Activated CD8-positive, alpha-beta memory T cell treated with anti-CD3 and anti-CD28 coated beads, Interleukin-2, amount 10 ng/mL, durations not matched to agents 7 days and 5 days (primary cell): Measurements from ENCODE around the gene UVSSA. TPM values are rescaled to one million over a fixed set of nuclear protein-coding genes. Genes with fewer than 3 reads are reported as not detected.
A peak's percentile ranks its signal among the peaks of the same experiment; 100 is the strongest.

Experiments
- ATAC-seq: fragments of 150-1000 bp; cut with Tn5 transposase; one replicate; pipeline ENCODE4 v1.10.0; 2021; ENCODE audit warnings: moderate library complexity
- CTCF ChIA-PET: fragments of 350-600 bp; sonication (Branson Sonifier 250); formaldehyde crosslinking; loops from one replicate; lab custom pipeline; 2021; ENCODE audit warnings: antibody characterized with exemption; lab: Charles Lee
- DNase-seq: peaks from one replicate; pipeline ENCODE4 v3.0.0-alpha.2; 2020
- H3K27ac Mint-ChIP-seq: one replicate; pipeline ENCODE4 v1.8.0; 2021; ENCODE audit warnings: mild to moderate bottlenecking, mixed read lengths
- H3K27me3 Mint-ChIP-seq: one replicate; pipeline ENCODE4 v1.8.0; 2021; ENCODE audit warnings: mixed read lengths
- H3K36me3 Mint-ChIP-seq: one replicate; pipeline ENCODE4 v1.8.0; 2021; ENCODE audit warnings: mild to moderate bottlenecking, mixed read lengths
- H3K4me1 Mint-ChIP-seq: one replicate; pipeline ENCODE4 v1.8.0; 2021; ENCODE audit warnings: mixed read lengths
- H3K4me3 Mint-ChIP-seq: one replicate; pipeline ENCODE4 v1.8.0; 2021; ENCODE audit warnings: mild to moderate bottlenecking, moderate library complexity, mixed read lengths
- H3K9me3 Mint-ChIP-seq: one replicate; pipeline ENCODE4 v1.8.0; 2022; ENCODE audit warnings: low read depth, mixed read lengths
- total RNA-seq, 2 experiments: library from RNA; stranded (reverse); gene quantifications; one replicate each; pipeline ENCODE4 v1.2.3, GENCODE V29; 2021

UVSSA gene
- total RNA-seq, 2 experiments from 2014 or later, result 18.2 to 25.2 TPM

DNA sequence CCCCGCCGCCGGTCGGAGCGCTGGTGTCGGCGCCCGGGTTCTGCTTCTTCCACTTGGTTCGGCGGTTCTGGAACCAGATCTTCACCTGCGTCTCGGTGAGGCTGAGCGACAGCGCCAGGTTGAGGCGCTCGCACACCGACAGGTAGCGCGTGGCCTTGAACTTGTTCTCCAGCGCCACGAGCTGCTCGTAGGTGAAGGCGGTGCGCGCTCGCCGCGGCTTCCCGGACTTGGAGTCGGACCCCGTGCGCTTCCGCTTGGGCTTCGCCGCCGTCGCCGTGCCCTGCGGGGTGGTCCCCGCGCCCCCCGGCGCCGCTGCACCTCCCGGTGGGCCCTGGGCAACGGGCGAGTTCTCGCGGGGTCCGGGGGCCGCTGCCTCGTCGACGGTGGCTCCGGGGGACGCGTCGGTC is 56.2 kb downstream of the UVSSA start:
- Mint-ChIP-seq H3K9me3 (peaks cover 4% of the 10 kb centered on the region), H3K4me1 (no peaks in the 10 kb centered on the region), H3K4me3 (no peak overlapping the region), H3K27me3 (peaks cover 39% of the 10 kb centered on the region), H3K27ac (no peak overlapping the region), H3K36me3 (peaks cover 6% of the 10 kb centered on the region)
- no peak for ATAC-seq
- peak; percentile 14 for DNase-seq
- CTCF ChIA-PET, result no interaction called here

- no peak overlapping the region for H3K27ac Mint-ChIP-seq
- H3K27me3 Mint-ChIP-seq, result peaks cover 46% of the 10 kb centered on the region
- DNase-seq, result peak; percentile 32
- no peak for ATAC-seq
- H3K36me3 Mint-ChIP-seq, result peaks cover 4% of the 10 kb centered on the region
- no peak overlapping the region for H3K4me3 Mint-ChIP-seq
- H3K9me3 Mint-ChIP-seq, result no peaks in the 10 kb centered on the region
- H3K4me1 Mint-ChIP-seq, result no peaks in the 10 kb centered on the region
- CTCF ChIA-PET, result no interaction called here
Measured at GRCh38 chr4:1403591-1404572, 56.9 kb downstream of the UVSSA start.

GRCh38 chr4:1404573-1405253 is 57.7 kb downstream of the UVSSA start:
- CTCF ChIA-PET, result no interaction called here
- peaks cover 52% of the 10 kb centered on the region for H3K27me3 Mint-ChIP-seq
- H3K4me3 Mint-ChIP-seq, result no peak overlapping the region
- ATAC-seq (no peak), DNase-seq (no peak)
- H3K36me3 Mint-ChIP-seq, result peaks cover 4% of the 10 kb centered on the region
- H3K4me1 Mint-ChIP-seq, result no peaks in the 10 kb centered on the region
- H3K9me3 Mint-ChIP-seq, result no peaks in the 10 kb centered on the region
- H3K27ac Mint-ChIP-seq, result no peak overlapping the region

DNA sequence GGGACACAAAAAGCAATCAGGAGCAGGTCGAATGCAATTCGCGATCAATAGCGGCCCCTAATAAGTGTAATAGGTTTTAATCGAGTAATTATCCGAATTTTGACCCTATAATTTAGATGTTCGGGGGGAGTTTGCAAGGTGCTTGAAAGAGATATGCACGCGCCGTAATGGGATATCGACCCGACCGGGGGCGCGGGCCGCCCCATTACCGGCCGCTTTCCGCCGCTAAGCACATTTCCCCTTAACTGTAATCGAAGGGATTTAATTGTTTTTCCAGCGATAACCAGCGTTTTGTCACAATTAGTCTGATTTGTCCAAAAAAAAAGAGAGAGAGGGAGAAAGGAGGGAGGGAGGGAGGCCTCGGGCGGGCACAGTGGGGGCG is 58.2 kb downstream of the UVSSA start:
- H3K36me3 Mint-ChIP-seq, result peaks cover 4% of the 10 kb centered on the region
- DNase-seq, result no peak
- peaks cover 52% of the 10 kb centered on the region for H3K27me3 Mint-ChIP-seq
- H3K4me3 Mint-ChIP-seq, result no peak overlapping the region
- peak overlapping the region; percentile 56 for H3K27ac Mint-ChIP-seq
- no peaks in the 10 kb centered on the region for H3K4me1 Mint-ChIP-seq
- H3K9me3 Mint-ChIP-seq, result no peaks in the 10 kb centered on the region
- no peak for ATAC-seq
- CTCF ChIA-PET, result no interaction called here

GRCh38 chr4:1405636-1406393 is 58.8 kb downstream of the UVSSA start:
- Mint-ChIP-seq H3K27ac (no peak overlapping the region), H3K4me3 (no peak overlapping the region), H3K36me3 (peaks cover 4% of the 10 kb centered on the region), H3K9me3 (no peaks in the 10 kb centered on the region), H3K27me3 (peaks cover 56% of the 10 kb centered on the region), H3K4me1 (no peaks in the 10 kb centered on the region)
- ATAC-seq (no peak), DNase-seq (no peak)
- CTCF ChIA-PET, result no interaction called here

- Mint-ChIP-seq H3K27ac (peak within 1 kb of the TSS; percentile 63), H3K4me3 (no peak within 1 kb of the TSS), H3K36me3 (peaks cover 4% of the 10 kb centered on the region), H3K27me3 (peaks cover 58% of the 10 kb centered on the region), H3K9me3 (no peaks in the 10 kb centered on the region), H3K4me1 (no peaks in the 10 kb centered on the region)
- no peak for ATAC-seq
- CTCF ChIA-PET, result no interaction called here
- DNase-seq, result no peak
Measured at GRCh38 chr4:1406394-1406980, 59.5 kb downstream of the UVSSA start, which contains the start of gene NKX1-1. TSS of gene NKX1-1 (minus strand) at chr4:1406442. CDS start at chr4:1406442, 0 bp downstream.

DNA sequence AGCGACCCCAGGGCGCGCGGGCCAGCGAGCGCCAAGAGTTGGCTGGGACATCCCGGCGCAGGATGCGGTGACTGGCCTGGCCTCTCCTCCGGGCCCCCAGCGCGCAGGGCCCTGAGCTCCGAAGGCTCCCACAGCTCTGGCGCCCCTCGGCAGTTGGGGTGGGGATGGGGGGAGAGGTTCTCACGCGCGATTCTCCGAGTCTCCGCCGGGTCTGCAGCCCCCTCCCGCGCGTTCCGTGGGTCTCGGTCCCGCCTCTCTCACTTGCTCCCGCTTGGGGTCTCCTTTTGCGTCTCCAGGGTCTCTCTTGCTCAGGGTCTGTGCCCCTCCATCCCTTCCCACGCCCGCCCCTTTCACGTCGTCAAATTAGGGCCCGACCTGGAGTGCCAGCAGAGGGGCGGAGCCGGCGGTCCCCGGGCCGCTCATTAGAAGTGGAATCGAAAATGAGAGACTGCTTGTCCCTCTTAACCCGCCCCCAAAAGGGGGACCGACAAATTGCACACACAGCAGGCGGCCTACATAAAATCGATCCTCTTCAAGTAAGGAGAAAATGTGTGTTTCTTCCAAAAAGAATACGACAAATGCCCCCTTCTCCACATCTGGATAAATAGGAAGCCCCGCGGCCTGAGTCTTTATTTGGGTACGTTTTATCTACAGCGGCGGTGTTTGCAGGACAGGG is 60.1 kb downstream of the UVSSA start:
- CTCF ChIA-PET, result no interaction called here
- ATAC-seq, result no peak
- H3K4me1 Mint-ChIP-seq, result no peaks in the 10 kb centered on the region
- H3K36me3 Mint-ChIP-seq, result peaks cover 4% of the 10 kb centered on the region
- H3K4me3 Mint-ChIP-seq, result no peak overlapping the region
- no peaks in the 10 kb centered on the region for H3K9me3 Mint-ChIP-seq
- DNase-seq, result no peak
- peak overlapping the region; percentile 63 for H3K27ac Mint-ChIP-seq
- H3K27me3 Mint-ChIP-seq, result peaks cover 52% of the 10 kb centered on the region

DNA sequence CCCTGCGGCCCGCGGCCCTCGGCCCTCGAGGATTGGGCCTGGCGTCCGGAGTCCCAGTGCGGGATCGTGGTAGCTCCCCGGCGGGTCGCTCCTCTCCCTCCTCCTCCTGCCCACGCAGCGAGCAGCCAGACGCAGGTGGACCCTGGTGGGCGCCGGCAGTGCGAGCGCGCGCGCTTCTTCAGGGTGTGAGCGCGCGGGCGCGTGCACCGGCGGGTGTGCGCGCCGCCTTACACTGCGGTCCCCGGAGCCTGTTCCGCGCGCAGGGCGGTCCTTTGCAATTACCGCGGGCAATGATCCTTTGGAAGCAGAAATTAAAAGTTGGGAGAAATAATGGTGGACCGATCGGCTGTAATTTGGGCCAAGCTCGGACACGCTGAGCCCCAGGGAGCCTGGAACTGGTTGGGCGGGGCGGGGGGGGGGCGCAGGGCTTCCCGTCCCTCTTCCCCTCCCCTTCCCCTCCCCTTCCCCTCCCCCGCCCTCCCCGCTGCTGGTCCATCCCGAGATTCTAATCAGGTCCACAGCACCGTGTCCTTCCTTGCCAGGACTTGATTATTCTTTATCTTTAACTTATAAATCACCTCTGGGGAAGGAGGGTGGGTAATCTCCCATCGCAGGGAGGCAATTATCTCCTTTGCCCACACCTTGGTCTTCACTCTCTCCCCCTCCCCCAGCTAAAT is 60.8 kb downstream of the UVSSA start:
- no peaks in the 10 kb centered on the region for H3K9me3 Mint-ChIP-seq
- H3K4me1 Mint-ChIP-seq, result no peaks in the 10 kb centered on the region
- CTCF ChIA-PET, result no interaction called here
- peak overlapping the region; percentile 43 for H3K27ac Mint-ChIP-seq
- peaks cover 47% of the 10 kb centered on the region for H3K27me3 Mint-ChIP-seq
- H3K4me3 Mint-ChIP-seq, result no peak overlapping the region
- DNase-seq (no peak), ATAC-seq (no peak)
- H3K36me3 Mint-ChIP-seq, result peaks cover 4% of the 10 kb centered on the region

GRCh38 chr4:1408418-1408817 is 61.4 kb downstream of the UVSSA start:
- Mint-ChIP-seq H3K4me1 (no peaks in the 10 kb centered on the region), H3K9me3 (no peaks in the 10 kb centered on the region), H3K36me3 (peaks cover 4% of the 10 kb centered on the region), H3K27ac (peak overlapping the region; percentile 43), H3K27me3 (peaks cover 51% of the 10 kb centered on the region), H3K4me3 (no peak overlapping the region)
- DNase-seq (no peak), ATAC-seq (no peak)
- CTCF ChIA-PET, result no interaction called here

DNA sequence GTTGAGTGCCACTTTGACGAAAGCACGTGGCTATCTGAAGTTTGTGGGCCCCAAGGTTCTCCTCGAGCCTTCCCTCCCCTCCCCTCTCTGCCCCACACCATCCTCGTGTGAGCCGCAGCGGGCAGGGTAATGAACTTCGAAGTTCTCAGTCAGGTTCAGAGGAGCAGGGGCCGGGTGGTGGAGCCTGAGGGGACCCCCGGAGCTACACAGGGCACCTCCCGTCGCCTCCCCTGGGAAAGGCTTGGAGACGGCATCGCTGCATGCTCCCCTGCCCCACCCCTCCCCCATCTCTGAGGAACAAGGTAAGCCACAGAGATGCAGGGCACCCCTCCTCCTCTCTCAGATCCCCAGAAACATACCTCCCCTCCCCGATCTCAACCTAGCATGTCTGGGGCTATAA is 62.1 kb downstream of the UVSSA start:
- DNase-seq (no peak), ATAC-seq (no peak)
- Mint-ChIP-seq H3K27me3 (peaks cover 47% of the 10 kb centered on the region), H3K27ac (no peak overlapping the region), H3K4me3 (no peak overlapping the region), H3K4me1 (no peaks in the 10 kb centered on the region), H3K36me3 (peaks cover 4% of the 10 kb centered on the region), H3K9me3 (no peaks in the 10 kb centered on the region)
- CTCF ChIA-PET, result no interaction called here

DNA sequence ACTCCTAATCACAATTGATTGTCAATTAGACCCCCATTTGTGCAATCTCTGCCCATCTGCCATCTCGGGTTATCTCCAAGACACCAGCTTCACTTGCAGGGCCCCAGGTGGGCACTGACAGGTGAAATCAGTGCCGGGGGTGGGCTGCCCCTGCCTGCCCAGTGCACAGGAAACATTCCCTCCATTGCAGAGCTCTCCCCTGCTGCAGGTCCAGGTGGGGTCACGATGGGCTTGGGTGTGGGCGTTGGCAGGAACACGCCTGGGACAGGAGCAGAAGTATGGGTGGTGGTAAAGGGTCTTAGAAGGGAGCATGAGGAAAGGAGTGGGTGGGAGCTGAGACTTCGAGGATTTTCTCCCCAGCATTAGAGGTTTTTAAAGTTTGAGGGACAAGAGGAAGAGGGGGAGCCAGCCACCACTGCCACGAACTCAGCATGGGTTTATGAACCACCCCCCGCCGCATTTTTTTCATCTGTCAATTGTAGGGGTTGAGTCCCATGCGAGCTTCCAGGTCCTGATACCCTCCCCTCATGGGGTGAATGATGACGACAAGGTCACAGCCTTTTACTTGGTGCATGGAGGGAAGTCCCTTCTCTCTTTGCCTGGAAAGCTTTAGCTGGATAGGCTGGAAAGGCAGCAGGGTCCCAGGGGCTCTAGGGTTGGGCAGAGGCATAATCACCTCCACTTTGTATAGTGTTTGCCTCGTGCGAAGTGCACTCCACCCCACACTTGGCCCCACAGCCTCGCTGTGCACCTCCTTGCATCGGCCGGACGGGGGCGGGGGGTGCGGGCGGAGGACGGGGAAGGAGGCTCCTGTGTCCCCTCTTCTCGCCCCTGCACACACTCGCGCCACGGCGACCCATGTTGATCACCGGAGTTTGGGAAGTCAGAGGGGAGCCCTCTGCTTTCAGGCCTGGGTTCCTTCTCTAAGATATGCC is 62.8 kb downstream of the UVSSA start:
- Mint-ChIP-seq H3K27me3 (peaks cover 43% of the 10 kb centered on the region), H3K36me3 (peaks cover 4% of the 10 kb centered on the region), H3K9me3 (no peaks in the 10 kb centered on the region), H3K27ac (no peak overlapping the region), H3K4me3 (no peak overlapping the region), H3K4me1 (no peaks in the 10 kb centered on the region)
- ATAC-seq, result no peak
- no peak for DNase-seq
- CTCF ChIA-PET, result no interaction called here
